Measurements from ENCODE around the gene LIMD2. TPM values are rescaled to one million over a fixed set of nuclear protein-coding genes. Genes with fewer than 3 reads are reported as not detected.

Gene LIMD2
- total and polyA plus RNA-seq, 2 of the 8 experiments (the other 6 are each of a cell fraction or from before 2014, with no cell fraction given) = 72.0 to 77.2 TPM

- no peak for FAIRE-seq
- H3K4me3 ChIP-seq (ENCODE audit: extremely low read depth in 1 of 4, insufficient read depth in 2 of 4, low read depth in 3 of 4, low read length in 4 of 4) = no peak overlapping the region
- H3K27ac ChIP-seq (ENCODE audit: low read depth, low read length) = no peak overlapping the region
- H3K79me2 ChIP-seq (ENCODE audit: control insufficient read depth in 1 of 2, insufficient read depth in 2 of 2, low read length in 2 of 2) = no peaks in the 10 kb centered on the region; a peak in 1 of 4 replicates
- H3K23me2 ChIP-seq (ENCODE audit: low read depth, low read length) = peaks cover 16% of the 10 kb centered on the region; the same call in 1 of the 2 replicates
- H3K56ac ChIP-seq (replicated peaks; ENCODE audit: insufficient read length, low read depth, low read length) = no peak overlapping the region
- peaks cover 4 to 13% of the 10 kb centered on the region in 2 experiments for H4K20me1 ChIP-seq (replicated peaks in 1 of 2; ENCODE audit: control insufficient read depth in 1 of 2, insufficient read depth in 2 of 2, low read length in 2 of 2)
- 0 out of 2 replicates have a peak, but pooled peaks have one; percentile 21 for TF ChIP-seq E2F6 (IDR thresholded peaks at IDR 0.05)
- no peak for TF ChIP-seq RFX5 (IDR thresholded peaks at IDR 0.05; ENCODE audit: borderline replicate concordance, low read depth, low read length)
- no peak overlapping the region for H4K5ac ChIP-seq (ENCODE audit: insufficient read length, low read depth, low read length)
- no peak overlapping the region for H4K8ac ChIP-seq (ENCODE audit: extremely low read depth, insufficient read depth, low read length)
- no peaks in the 10 kb centered on the region for H3K9me3 ChIP-seq (ENCODE audit: insufficient read depth in 2 of 2, low read depth in 1 of 2, low read length in 1 of 2)
- H2BK20ac ChIP-seq (ENCODE audit: low read length) = no peak overlapping the region
- ChIA-PET POLR2A (ENCODE audit: partially characterized antibody) (interaction anchor here (0.8 to 1.3 kb wide), 3 partner anchors 8 to 87 kb away, joined by 3 to 4 read pairs (median 3); no protein-coding TSS in a partner anchor), CTCF (ENCODE audit: partially characterized antibody) (interaction anchor here (1.2 to 3.3 kb wide), 3 partner anchors 8 to 22 kb away, joined by 3 to 17 read pairs (median 7); no protein-coding TSS in a partner anchor)
- H3K36me3 ChIP-seq (ENCODE audit: control insufficient read depth in 2 of 4, insufficient read depth in 4 of 4, low read length in 3 of 4) = peaks cover 0 to 11% (median 1%) of the 10 kb centered on the region in 4 experiments; a peak in 3 of 8 replicates
- H3K18ac ChIP-seq (ENCODE audit: extremely low read depth, low read length) = no peak overlapping the region
- no peak overlapping the region for H2AK5ac ChIP-seq (ENCODE audit: low read depth, low read length)
- H3K4ac ChIP-seq (replicated peaks; ENCODE audit: insufficient read length, low read depth, low read length) = no peak overlapping the region
- H2BK12ac ChIP-seq (ENCODE audit: low read depth, low read length) = no peak overlapping the region
- H3K9ac ChIP-seq (replicated peaks in 1 of 4; ENCODE audit: extremely low read depth in 1 of 4, low read depth in 3 of 4, low read length in 3 of 4) = 0 out of 7 replicates have a peak overlapping the region, but pooled peaks of 1 of the 4 experiments have one; percentile 14
- peaks cover 0 to 5% (median 0%) of the 10 kb centered on the region in 4 experiments; a peak in 3 of 7 replicates for H3K27me3 ChIP-seq (replicated peaks in 1 of 4; ENCODE audit: control insufficient read depth in 3 of 4, extremely low read depth in 1 of 4, insufficient read depth in 3 of 4, low read length in 3 of 4)
- peaks cover 3 to 20% (median 13%) of the 10 kb centered on the region in 4 experiments; a peak in 6 of 7 replicates for H3K4me1 ChIP-seq (replicated peaks in 1 of 4; ENCODE audit: control insufficient read depth in 3 of 4, insufficient read depth in 4 of 4, low read length in 3 of 4)
- peak overlapping the region in 1 of 2 experiments; percentile 84; a peak in 1 of 4 replicates for H3K4me2 ChIP-seq (ENCODE audit: insufficient read depth in 1 of 2, low read depth in 2 of 2, low read length in 2 of 2)
- H3K23ac ChIP-seq (ENCODE audit: insufficient read length) = no peak overlapping the region
- no peak overlapping the region for H2BK15ac ChIP-seq (ENCODE audit: low read length)
- H4K91ac ChIP-seq (replicated peaks; ENCODE audit: insufficient read length, low read length) = no peak overlapping the region
- no peak overlapping the region for H3K14ac ChIP-seq (ENCODE audit: insufficient read length)
- no peak overlapping the region for H2BK120ac ChIP-seq (replicated peaks; ENCODE audit: low read depth, low read length)
- DNase-seq (ENCODE audit: low read depth in 1 of 2, low spot score in 2 of 2) = no peak
- no peak overlapping the region for H2BK5ac ChIP-seq (ENCODE audit: low read depth, low read length)
- no peak overlapping the region for H2AFZ ChIP-seq (ENCODE audit: low read length)
- WGBS, 2 experiments (ENCODE audit: extremely low coverage in 1 of 2, insufficient coverage in 1 of 2, insufficient read length in 1 of 2, insufficient replicate concordance in 2 of 2, low coverage in 1 of 2, low lambda C conversion rate in 2 of 2, missing lambda C conversion rate in 1 of 2) = 88% methylated on average over 6 of the region's 6 CpGs; no CpG with 5 or more reads in 1 of the 2 experiments
- H3K79me1 ChIP-seq (ENCODE audit: low read depth, low read length) = 0 out of 2 replicates have a peak, but pooled peaks cover 3% of the 10 kb centered on the region
These were observed 2.7 kb upstream of the LIMD2 start for GRCh38 chr17:63702721-63703015.
